CD4-positive, alpha-beta T cell treated with Interleukin-4 for 1 hour (primary cell): ENCODE data around the gene MMEL1.

Source experiments
- DNase-seq, 2 donors: peaks; one replicate each; pipeline ENCODE4 v3.0.0-alpha.2; 2020 to 2022

MMEL1 gene

DNA sequence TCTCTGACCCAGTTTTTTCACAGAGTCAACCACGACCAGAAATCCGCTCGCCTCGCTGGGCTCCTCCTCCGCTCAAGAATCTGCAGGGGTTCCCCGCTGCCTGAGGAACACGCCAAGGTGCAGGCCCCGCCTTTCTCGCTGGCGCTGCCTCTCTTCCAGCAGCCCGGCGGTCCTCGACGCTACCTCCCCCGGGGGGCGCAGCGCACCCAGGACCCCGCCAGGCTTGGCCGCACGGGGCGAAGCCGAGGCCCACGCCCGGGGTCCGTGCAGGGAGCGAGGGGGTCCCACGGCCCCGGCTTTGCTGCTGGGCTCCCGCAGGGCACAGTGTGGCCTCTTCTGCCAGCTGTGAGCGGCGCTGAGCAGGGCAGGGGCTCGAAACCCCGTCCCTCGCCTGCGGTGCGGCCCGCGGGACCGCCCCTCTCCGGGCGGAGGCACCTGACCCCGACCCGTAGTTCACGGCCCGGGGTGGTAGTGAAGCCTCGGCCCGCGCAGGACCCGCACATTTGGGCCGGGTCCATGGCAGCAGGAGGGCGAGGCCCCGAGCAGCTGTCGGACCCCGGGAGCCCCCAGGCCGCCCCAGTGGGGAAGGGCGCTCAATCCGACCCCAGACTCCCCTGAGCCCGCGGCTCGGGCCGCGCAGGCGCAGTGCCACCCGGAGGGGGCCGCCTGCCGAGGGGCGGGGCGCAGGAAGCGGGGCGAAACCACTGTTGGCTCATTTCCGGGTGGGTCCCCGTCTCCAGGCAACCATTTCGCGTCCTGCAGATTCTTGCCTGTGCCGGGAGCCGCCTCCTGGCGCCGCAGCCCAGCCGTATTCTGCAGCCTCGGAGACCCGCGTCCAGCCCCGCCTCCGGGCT lies 10.0 kb upstream of the MMEL1 start:
- DNase-seq, result peak; percentile 95

DNA sequence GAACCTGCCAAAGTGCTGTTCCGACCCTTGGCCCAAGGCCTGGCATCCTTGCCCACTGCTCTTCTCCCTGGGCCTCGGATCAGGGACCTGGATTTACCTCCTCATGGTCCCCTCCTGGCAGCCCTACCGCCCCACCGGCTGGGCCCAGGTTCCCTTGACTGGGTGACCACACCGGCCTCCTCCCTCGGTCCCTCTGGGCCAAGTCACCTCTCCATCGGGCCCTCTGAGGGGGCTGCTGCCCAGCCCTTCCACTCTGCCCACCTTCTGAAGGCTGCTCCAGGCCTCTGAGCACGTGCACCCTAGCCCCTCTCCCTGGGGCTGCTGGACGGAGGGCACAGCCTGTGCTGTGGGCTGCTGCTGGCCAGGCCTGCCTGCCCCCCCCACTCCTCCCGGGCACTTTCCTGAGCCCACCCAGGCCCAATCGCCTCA lies 9.3 kb upstream of the MMEL1 start:
- DNase-seq, result no peak

DNA sequence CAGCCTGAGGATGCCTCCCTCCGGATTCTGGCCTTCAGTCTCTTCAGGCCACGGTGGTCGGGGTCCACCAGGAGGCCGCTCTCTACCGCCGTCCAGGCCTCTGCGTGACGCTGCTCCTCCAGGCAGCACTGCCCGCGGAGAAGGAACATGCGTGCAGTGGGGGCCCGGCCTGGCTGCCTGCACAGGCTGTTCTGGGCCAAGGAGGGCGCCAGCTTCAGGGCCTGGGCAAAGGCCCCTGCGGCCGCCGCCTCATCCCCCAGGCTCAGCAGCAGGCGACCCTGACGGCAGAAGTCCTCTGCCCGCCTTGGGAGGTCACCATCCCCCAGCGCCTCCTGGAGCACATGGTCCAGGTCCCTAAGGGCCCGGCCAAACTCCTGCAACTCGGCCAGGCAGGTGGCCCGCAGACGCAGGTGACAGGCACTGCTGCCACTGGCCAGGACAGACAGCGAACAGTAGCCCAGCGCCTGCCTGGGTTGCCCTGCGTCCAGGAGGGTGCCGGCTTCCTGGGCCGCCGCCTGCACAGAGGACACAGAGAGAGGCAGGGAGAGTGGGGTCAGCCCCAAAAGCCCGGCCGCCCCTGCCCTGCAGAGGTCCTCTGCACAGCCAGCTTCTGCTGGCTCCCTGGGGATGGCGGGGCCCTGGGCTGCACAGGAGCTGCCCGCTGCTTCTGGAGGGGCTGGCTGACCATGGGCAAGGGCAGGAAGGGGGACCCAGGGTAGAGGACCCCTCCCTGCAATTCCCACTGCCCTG lies 8.7 kb upstream of the MMEL1 start:
- DNase-seq, result no peak

DNA sequence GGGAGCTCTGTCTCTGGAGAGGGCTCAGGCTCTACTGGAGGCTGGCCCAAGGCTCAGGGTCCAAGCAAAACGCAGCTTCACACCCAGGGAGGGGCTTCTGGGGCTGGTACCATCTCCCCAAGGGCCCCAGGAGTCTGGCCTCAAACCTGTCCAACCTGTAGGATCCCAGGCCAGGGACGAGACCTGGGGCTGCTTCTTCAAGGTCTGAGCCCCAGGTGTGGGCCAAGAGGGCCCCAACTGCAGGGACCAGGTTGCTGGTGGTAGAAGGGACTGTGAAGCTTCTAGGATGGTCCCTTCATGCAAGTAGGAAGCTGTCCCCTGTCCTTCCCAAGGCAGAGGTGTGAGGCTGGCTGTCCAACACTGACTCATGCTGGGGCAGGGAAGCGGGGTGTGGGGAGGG lies 7.8 kb upstream of the MMEL1 start:
- DNase-seq, result no peak

DNA sequence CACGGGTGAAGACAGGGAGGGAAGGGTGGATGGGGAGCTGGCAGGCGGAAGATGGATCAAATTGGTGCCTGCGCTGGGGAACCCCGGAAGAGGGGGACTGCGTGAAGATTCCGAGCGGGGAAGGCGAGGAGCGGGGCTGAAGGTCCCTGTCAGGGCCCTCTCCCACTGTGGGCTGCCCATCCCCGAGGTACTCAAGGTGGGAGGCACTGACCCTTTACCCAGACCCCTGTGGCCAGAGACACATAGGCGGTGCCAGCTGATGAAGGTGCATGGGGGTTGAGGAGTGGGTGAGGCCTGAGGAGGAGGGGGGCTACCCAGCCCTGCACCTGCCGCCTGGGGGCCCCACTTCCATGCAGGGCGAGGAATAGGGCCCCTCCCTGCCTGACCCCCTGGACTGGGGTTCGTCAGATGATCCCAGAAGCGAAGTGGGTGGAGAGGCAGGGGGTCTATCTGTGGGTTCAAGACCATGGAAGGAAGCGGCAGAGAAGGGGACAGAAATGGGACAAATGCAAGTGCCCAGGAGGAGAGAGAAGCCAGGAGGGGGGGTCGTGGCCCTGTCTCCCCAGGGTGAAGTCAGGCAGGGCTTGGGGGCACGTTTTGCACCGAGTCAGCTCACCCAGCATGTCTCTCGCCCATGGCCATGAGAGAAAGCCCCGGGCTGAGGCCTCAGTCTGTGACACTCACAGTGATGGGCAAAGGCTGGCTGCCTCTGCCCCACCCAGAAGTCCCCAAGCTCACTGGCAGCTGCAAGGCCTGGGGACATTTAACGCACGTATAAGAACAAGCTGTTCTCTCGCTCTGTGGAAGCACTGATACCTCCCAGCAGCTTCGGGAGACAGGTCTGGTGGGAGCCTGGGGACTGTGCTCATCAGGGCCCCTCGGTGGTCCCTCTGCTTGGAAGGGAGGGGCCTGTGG lies 7.0 kb upstream of the MMEL1 start:
- DNase-seq, result no peak

DNA sequence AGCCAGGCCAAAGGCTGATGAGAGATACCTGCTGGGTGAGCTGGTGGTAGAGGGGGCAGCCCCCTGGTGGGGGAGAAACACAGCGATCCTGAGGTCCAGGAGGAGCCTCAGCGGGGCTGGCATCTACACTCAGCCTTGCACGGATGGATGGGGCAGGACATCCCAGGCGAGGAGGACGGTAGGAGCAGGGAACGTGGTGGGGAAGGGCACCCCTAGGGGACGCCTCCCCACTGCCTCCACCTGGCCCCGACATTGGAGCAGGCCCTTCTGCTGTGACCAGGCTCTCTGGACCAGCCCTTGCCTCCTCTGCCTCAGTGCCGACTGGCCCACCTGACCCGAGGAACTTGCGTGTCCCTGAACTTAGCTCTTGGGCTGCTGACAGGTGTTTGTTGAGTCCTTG lies 6.4 kb upstream of the MMEL1 start:
- DNase-seq, result no peak

DNA sequence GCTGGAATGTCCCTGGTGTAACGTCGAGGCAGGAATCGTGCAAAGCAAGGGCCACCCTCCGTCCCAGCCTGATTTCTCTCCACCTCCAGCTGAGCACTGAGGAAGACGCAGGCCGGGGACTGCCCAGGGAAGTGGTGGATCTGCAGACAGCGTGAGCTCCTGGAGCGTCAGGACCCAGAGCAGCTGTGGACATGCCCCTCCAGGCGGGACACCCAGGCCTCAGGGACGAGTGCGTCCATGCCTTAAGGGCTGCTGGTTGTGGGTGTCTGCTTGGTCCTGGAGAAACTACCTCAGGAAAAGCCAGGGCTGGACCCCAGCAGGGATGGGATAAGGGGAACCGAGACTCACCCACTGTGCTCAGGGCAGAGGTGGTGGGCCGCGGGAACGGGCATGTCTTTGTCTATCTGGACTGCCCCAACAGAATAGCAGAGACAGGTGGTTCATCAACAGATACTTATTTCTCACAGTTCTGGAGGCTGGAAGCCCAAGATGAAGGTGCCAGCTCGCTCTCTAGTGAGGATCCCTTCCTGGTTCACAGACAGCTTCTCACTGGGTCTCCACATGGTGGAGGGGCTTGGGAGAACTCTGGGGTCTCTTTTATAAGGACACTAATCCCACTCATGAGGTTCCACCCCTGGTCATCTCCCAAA lies 5.8 kb upstream of the MMEL1 start:
- DNase-seq, result no peak

DNA sequence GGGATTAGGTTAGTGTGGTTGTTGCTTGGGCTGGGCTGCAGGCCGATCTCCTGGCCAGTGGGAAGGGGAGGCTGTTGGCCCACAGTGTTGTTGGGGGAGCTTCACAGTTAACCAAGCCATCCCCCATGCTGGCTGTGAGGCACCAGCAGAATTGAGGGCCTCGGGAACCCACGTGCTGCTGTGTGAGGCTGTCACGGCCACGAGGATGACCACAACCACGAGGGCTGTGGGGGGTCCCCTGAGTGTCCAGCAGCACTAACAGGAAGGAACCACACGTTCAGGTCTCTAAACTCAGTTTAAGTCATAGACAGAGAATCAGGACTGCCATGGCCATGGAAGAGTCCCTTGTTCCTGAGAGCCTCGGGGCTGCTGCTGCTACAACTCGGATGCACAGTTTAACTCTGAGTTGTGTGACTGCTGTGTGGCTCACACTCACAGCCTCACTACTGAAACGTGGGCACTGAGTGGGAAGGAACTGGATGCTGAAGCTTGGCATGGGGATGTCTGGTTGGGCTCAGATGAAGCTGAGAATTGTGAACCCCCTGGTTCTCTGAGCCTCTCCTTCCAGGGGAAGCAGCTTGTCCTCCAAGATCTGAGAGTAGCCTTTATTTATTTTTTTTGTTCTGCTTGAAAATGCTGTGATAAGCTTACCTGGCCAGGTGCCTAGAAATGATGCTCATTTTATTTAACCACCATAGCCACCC lies 4.8 kb upstream of the MMEL1 start:
- no peak for DNase-seq

DNA sequence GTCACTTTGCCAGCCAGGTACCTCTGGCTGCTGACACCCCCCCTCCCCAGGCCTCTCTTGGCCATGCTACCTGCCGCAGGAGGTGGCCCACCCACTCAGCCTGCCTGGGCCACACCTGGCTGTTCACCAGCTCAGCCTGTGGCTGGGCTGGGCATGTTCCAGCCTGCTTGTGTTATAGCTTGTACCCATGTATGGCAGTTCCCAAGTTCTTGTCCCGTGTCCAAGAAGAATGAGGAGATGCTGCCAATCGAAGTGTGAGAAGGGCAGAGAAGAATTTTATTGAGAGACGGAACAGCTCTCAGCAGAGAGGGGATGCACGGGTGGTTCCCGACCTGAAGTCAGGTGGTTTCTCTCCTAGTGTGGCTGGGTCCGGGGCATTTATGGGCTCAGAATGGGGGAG lies 3.9 kb upstream of the MMEL1 start:
- DNase-seq, result no peak

DNA sequence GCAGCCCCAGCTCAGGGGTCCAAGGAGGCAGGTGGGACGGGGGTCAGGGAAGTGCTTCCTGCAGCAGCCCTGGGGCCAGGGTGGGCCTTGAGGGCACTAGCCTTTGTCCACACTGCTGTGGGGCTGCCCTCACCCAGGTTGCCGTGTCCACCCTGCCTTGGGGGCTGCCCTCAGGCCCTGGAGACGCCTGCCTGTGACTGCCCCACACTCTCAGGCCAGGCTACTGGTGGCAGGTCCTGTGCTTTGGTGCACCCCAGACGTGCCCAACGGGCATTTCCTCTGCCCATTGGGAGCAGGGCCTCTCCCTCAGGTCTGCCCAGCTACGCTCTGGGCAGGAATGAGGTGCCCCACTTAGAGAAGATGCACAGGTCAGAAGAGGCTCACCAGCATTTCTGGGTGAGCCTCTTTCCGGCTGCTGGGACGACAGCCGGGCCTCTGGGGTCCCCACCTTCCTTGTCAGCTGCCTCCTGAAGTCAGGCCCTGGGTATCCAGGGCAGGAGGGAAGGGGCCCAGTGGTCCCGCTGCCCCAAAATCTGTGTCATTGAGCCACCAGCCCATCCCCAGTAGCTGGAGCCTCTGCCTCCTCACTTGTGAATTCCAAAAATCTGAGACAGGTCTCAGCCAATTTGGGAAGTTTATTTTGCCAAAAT lies 2.7 kb upstream of the MMEL1 start:
- DNase-seq, result no peak

DNA sequence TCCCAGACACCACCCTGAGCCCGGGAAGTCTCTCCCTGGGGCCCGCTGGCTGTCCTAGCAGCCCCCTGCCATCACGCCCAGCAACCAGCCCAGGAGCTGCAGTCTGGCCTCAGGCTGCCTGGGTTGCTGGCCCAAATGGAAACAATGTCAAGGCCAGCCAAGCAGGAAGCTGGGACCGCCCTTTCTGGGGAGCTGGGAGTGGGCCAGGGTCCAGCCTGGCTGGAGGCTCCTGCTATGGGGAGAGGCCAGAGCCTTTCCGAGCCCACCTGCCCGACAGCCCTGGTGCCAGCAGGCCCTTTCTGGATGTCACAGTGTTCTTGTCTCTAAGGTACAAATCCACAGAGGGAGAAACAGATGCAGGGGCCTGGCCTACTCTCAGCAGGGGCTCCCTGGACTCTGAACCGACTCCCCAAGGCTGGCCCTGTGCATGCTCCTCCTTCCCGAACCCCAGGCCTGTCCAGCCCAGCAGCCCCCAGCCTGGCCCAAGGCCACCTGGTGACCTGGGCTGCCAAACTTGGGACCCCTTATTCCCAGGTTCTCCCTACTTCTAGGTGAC lies 1.2 kb upstream of the MMEL1 start:
- no peak for DNase-seq

DNA sequence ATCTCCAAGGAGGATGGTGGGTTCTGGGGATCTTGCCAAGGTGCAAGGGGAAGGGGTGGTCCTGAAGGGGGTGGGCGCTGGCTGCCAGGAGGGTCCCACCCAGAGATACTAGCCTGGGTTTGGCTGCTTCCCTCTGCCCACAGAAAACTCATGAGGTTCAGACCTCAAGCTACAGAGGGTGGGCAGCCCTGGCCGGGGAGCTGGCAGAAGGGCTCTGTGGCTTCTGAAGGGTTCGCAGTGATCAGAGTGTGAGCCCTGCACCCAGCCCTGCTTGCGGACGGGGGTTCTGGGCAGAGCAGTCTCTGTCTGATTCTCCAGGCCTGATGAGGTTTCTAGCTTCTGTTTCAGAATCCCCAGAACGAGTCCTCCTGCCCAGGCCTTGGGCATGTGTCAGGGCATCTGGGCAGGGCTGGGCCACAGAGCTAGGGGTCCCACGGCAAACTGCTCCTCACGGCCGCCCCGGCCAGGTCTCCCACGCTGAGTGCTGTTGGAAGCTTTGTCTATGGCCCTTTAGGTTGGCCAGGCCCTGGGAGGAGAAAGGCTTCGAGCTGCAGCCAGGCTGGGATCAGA lies 635 bp upstream of the MMEL1 start:
- DNase-seq, result no peak

DNA sequence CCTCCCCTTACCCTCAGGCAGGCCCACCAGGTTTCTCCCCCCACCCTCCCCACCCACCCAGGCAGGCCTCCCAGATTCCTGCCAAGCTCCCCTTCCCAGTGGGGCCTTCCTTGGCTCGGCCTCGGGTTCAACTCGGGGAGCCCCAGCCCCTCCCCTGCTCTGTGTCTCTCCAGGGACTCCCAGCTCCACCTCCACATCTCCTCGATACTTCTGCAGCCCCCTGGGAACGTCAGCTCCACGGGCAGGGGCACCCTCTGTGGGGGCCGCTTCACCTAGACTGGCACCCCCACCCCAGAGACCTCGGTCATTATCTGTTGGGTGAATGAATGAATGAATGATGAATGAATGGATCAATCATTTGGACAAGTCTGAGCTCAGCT lies 775 bp downstream of the MMEL1 start:
- no peak for DNase-seq

DNA sequence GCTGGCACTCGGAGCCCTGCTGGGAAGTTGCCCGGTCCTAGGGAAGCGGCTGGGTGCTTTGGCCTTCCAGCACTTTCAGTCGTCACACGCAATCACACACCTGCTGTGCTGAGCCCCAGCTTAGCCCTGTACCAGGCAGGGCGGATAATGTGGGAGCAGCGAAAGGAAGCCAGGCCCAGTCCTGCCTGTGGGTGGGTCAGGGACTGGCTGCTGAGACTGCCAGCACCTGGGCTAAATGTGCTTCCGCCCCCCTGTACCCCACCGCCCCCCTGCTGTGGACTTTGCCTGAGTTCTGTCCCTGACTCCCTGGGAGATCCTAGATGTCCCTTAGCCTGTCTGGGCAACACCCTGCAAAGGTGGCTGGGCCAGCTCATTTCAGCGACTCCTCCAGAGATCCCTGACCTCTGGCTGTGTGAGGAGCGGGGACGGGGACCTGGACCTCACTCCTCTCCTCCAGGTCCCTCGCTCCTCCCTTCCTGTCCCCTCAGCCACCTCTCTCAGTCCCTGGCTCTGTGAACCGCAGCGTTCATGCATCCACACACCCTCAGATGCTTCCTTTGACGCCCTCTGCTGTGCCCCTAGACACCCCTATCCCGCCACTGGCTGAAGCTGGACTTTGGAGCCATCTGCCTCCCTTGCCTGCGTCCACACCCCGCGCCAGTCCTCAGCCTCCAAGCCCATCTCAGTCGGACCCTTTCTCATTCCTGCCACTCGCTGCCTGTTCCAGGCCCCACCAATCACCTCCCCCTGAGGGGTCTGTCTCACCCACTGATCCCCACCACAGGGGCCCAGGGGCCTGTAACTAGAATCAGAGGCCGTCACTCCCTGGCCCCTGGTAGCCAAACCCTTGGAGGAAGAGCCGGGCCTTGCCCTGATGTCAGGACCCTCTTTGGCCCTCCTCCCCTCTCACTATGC lies 1.4 kb downstream of the MMEL1 start:
- DNase-seq, result no peak

DNA sequence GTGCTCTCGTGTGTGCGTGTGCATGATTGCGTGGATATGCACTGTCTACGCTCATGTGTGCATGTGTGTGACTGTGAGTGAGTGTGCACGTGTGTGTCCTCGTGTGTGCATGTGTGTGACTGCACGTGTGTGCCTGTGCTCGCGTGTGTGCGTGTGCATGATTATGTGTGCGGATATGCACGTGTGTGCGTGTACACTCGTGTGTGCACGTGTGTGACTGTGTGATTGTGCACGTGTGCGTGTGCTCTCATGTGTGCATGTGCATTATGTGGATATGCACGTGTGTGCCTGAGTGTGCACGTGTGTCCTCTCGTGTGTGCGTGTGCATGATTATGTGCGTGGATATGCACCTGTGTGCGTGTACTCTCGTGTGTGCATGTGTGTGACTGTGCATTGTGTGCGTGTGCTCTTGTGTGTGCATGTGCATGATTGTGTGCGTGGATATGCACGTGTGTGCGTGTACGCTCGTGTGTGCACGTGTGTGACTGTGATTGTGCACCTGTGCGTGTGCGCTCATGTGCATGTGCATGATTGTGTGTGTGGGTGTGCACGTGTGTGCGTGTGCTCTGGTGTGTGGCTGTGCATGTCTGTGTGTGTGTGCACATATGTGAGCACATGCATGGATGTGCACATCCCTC lies 2.2 kb downstream of the MMEL1 start:
- DNase-seq, result no peak

DNA sequence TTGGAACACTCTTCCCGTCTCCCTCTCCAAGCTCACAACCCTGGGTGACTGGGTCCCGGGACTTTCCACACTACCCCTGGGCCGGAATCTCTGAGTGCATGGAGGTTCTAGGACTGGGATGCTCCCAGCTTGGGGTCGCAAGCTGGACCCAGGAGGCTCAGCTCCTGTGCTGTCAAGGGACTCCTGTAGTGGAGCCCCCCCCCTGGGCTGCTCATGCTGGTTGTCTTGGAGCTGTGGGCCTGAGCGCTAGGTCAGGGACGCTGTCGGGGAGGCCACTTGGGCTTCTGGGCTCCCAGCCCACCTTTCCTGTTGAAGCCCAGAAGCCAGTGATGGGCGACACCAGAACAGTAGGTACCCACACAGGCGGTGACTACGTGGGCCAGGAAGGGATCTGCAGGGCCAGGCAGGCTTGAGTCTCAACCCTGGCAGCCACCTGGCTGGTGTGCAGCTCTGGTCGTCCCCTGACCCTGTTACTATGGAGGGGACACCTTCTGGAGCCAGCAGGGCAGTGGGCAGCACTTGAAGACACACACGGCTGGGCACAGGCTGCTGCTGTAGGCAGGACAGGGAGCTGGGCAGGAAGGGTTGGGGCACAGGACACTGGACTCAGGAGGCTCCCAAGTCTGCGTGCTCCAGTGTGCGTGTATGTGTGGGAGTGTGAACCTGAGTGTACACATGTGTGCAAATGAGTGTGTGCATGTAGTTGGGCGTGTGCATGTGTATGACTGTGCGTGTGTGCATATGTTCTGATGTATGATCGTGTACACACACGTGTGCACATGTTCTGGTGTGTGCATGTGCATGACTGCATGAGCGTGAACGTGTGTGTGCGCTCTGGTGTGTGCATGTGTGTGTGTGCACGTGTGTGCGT lies 3.0 kb downstream of the MMEL1 start:
- DNase-seq, result no peak

DNA sequence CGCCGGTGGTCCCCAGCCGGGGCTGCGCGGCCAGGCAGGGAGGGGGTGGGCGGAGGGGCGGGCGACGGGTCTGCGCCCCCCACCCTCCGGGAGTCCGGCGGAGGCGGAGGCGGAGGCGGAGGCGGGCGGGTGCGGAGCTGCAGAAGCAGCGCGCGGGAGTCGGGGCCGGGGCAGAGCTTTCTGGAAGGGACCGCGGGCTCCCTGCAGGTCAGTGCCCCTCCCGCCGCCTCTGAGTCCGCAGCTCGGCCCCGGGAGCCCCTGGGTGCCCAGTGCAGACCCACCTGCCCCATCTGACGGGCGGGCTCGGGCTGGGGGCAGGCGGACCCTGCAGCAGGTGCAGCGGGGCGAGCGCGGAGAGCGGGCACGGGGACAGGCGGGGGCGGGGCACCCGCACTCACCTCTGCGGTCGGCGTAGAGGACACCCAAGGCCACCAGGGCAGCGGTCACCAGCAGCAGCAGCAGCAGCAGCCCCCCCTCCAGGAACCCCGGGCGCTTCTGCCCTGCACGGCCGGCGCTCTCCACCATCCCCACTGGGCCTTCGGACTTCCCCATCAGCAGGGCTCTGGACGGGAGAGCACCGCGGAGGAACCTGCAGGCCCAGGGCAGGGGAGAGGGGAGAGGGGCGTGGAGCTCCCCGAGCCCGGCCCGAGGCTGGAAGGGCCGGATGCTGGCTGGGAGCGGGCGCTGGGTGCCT lies 3.7 kb downstream of the MMEL1 start:
- DNase-seq, result no peak
